SH-SY5Y (cell line): ENCODE data around the gene CFAP77.

ENCODE experiments used
- GATA2 ChIP-seq: IDR thresholded peaks from 2 replicates; pipeline ENCODE4 v1.6.1; 2011; ENCODE audit warnings: mild to moderate bottlenecking, low read depth, low read length
- GATA3 ChIP-seq: IDR thresholded peaks from 2 replicates; pipeline ENCODE4 v1.6.1; 2011; ENCODE audit warnings: low read depth, mild to moderate bottlenecking, low read length, moderate library complexity

- TF ChIP-seq GATA2 (no peak), GATA3 (no peak)
These were observed 180.0 kb downstream of the CFAP77 start for GRCh38 chr9:132590037-132590317.
